Measurements from ENCODE around the gene OBSCN.
"Not testable (repeated sequence)": the region's sequence is repeated elsewhere in the genome, so short reads cannot be mapped to it uniquely, and the experiment has no call there.

OBSCN gene

GRCh38 chr1:228228601-228229074 is 20.8 kb downstream of the OBSCN start:
- DNase-seq, result no peak

DNA sequence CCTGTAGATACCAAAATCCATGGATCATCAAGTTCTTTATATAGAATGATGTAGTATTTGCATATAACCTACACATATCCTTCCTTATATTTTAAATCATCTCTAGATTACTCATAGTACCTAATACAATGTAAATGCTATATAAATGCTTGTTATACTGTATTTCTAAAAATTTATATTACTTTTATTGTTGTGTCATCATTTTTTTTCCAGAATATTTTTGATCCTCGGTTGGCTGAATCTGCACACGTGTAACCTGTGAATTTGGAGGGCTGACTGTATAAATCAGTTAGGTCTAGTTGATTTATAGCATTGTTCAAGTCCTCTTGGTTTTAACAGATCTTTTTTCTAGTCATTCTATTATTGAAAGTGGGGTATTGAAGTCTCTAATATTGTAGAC is 23.3 kb downstream of the OBSCN start:
- no peak for DNase-seq

DNA sequence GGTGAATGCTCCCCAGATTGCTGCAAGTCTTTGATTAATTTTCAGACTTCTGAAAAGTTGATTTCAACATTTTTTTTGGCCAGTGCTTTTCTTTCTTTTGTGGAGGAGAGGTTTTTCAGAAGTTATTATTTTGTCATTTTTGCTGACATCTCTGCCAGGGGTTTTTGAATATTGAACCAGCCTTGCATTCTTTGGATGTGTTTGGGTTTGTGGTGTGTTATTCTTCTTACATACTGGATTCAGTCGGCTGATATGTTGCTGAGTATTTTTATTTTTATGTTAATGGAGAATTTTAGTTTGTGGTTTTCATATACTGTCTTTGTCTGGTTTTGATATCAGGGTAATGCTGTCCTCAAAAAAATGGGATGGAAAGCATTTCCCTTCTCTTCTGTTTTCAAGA is 25.3 kb downstream of the OBSCN start:
- DNase-seq, result no peak

- DNase-seq, result no peak
Observed at GRCh38 chr1:228234921-228235320, 27.1 kb downstream of the OBSCN start.

GRCh38 chr1:228236744-228237143 is 28.9 kb downstream of the OBSCN start:
- DNase-seq, result peak; percentile 76

- DNase-seq, result no peak
Observed at GRCh38 chr1:228238007-228238406, 30.2 kb downstream of the OBSCN start.

DNA sequence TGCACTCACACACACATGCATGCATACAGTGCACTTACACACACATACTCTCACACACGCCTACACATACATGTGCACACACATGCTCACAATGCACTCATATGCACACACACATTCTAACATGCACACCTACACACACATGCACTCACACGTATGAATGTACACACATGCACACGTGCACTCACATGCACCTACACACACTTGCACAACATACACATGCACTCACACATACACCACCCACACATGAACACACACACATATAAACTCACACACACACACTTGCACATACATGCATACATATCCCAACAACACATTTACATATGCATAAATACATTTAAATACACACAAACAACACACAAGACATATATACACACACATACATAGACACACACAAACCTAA is 30.6 kb downstream of the OBSCN start:
- DNase-seq, result no peak

DNA sequence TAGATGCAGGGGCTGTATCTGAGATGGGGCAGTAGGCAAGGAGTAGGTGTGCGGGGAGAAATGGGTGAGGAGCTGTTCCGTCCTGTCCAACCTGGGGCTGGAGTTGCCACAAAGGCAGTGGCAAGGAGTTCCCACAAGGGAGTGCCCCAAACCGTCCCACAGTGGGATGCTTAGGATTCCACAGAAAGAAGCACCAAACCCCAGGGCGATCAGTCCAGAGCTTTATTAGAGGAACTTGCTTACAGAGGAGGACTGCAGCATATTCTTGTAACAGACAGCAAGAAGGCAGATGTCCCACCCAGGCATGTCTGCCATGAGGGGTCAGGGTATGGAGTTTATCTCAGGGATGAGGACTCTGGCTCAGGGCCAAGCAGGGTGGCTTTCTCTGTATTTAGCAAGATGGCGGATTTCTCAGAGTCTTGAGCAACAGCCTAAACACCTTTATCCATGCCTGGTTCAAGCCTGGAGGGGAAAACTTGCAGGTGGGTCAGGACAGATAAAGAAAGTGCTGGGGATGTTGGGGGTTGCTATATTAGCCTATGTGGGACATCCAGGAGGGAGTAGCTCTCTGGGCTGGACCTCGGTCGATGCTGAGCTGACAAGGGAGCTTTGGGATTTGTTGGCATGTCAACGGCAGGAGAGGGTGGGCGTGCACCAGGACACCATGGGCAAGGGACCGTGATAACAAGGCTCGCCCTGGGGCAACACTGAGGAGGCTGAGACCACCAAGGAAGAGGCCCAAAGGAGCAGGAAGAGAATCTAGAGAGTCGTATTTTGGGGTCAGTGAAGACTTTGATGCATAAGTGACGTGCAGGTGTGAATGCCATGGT is 32.8 kb downstream of the OBSCN start:
- DNase-seq, result no peak

GRCh38 chr1:228241259-228241658 is 33.4 kb downstream of the OBSCN start:
- DNase-seq, result peak; percentile 32

DNA sequence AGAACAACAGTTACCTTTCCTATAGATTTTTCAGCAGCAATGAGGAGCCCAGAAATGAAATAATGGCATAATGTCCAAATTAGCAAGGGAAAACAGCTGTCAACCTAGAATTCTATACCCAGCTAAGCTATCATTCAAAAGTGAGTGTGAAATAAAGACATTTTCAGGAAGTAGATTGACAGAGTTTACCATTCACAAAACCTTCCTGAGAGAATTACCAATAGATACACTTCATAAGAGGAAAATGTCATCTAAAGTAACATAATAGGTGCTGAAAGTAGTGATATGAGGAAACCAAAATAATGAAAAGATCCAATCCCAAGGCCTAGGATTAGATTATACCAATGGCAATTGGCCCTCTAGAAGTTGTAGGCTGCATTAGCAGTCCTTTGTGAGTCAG is 34.6 kb downstream of the OBSCN start:
- peak; percentile 7 for DNase-seq

GRCh38 chr1:228243093-228243492 is 35.2 kb downstream of the OBSCN start:
- no peak for DNase-seq

DNA sequence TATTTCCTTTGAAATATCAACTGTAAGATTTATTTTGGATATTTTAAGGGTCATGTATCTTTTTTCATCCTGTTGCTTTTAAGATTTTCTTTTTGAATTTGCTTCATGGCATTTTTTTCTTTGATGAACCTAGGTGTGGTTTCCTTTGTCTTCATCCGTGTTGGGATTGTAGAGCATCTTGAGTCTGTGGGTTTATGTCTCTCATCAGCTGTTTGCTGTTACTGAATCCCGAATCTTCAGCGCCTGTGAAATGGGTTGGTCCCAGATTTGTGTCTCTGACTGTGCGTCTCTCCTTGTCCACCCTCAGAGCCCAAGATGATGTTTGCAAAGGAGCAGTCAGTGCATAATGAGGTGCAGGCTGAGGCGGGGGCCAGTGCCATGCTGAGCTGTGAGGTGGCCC is 36.1 kb downstream of the OBSCN start:
- DNase-seq, result not testable (repeated sequence)

- no peak for DNase-seq
Observed at GRCh38 chr1:228245111-228245510, 37.3 kb downstream of the OBSCN start.

DNA sequence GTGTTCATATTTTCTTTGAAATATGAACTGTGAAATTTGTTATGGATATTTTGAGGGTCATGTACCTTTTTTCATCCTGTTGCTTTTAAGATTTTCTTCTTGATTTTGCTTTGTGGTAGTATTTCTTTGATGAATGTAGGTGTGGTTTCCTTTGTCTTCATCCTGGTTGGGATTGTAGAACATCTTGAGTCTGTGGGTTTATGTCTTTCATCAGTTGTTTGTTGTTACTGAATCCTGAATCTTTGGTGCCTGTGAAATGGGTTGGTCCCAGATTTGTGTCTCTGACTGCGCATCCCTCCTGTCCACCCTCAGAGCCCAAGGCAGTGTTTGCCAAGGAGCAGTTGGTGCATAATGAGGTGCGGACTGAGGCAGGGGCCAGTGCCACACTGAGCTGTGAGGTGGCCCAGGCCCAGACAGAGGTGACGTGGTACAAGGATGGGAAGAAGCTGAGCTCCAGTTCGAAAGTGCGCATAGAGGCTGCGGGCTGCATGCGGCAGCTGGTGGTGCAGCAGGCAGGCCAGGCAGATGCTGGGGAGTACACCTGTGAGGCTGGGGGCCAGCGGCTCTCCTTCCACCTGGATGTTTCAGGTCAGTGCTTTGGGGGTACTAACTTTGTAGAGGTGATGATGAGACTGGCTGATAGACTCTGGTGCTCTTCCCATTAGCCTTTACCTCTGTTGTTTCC is 38.5 kb downstream of the OBSCN start:
- DNase-seq, result no peak

DNA sequence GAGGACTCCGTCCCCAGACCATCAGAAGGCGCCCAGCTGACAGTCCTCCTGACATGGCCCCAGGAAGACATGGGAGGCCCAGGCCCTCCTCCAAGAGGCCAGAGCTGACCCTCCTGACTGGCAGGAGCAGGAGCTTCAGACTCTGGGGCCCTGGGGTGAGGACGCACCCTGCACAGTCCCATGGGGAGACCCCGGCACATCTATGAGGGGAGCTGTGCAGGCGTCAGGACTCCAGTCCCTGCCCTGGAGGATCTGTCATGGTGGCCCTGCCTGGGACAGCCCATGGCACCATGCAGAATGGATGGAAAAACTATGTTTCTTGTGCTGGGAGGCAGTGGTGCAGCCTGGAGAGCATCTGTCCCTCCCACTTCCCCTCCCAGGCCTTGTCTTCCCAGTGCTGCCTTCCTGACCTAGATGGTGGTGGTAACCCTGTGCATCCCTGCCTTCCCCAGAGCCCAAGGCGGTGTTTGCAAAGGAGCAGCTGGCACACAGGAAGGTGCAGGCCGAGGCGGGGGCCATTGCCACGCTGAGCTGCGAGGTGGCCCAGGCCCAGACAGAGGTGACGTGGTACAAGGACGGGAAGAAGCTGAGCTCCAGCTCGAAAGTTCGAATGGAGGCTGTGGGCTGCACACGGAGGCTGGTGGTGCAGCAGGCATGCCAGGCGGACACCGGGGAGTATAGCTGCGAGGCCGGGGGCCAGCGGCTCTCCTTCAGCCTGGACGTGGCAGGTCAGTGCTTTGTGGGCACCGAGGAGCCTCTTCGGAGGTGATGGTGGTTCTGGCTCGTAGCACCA is 41.9 kb downstream of the OBSCN start:
- DNase-seq, result no peak

- not testable (repeated sequence) for DNase-seq
Observed at GRCh38 chr1:228252476-228252875, 44.6 kb downstream of the OBSCN start.

DNA sequence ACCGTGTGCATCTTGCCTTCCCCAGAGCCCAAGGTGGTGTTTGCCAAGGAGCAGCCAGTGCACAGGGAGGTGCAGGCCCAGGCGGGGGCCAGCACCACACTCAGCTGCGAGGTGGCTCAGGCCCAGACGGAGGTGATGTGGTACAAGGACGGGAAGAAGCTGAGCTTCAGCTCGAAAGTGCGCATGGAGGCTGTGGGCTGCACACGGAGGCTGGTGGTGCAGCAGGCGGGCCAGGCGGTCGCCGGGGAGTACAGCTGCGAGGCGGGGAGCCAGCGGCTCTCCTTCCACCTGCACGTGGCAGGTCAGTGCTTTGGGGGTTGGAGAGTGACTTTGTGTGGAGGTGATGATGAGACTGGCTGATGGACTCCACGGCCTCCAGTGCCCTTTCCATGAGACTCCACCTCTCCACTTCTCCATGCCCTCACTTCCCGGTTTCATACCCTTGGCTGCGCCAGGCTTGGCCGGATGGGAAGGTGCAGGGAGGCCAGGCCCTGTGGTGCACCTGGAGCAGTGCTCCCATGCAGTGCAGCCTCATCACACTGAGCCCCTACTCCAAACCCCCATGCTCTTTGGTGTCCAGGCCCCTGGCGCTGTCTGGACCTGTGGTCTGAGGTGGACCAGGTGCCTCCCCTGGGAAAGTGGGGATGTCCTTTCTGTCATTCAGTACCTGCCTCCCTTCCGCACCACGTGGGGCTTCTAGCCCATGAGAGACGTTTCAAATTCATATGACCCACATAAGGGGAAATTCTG is 49.0 kb downstream of the OBSCN start:
- DNase-seq, result no peak

DNA sequence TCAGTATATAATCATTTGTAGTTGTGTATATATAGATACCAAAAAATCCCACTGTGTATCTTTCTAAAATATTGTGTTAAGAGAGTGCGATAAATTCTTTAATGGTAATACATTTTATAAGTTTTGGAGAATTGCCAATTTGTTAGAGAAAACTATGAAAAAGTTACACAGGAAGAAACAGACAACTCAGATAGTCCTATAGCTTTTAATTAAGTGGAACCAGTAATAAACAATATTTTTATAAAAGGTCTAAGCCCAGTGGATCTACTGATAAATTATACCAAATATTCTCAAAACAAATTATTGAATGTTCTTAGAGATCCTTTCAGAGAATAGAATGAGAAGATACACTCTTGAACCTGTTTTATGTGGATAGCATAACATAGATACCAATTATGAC is 50.6 kb downstream of the OBSCN start:
- DNase-seq, result no peak

GRCh38 chr1:228259368-228259894 is 51.6 kb downstream of the OBSCN start:
- DNase-seq, result no peak

DNA sequence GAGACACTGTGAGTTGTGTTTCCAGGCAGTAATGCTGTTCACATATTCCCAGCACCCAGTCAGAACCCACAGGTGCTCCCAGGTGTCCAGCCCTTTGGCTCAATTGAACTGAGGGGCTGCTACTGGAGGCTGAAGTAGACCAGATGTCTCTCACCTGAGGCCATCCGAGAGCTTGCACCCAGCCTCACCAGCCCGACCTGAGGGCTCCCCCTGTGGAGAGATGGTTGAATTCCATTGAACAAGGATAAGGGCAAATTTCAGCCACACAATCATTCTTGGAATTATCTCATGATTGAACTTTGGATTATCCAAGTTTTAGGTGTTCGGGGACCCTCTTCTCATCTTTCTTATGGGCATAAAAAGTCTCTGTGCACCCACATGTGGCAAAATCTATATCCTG is 52.1 kb downstream of the OBSCN start:
- no peak for DNase-seq

- no peak for DNase-seq
Observed at GRCh38 chr1:228261706-228262105, 53.9 kb downstream of the OBSCN start.

DNA sequence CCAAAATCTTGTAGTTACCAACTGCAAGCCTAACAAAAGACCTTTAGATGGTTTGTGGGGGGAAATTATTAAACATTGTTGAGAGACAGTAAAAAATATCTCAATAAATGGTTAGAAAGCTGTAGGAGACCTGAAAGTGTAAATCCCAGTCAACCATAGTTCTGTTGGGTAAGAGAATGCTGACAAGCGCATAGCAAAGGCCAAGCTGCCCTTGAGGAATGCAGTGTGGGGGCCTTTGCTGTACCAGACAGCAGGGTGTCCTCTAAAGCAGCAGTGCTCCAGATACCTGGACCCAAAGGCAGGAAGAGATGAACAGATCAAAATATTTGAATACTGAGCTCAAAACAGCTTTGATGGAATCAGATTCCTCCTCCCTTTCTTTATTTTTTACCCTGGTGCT is 54.6 kb downstream of the OBSCN start:
- no peak for DNase-seq

DNA sequence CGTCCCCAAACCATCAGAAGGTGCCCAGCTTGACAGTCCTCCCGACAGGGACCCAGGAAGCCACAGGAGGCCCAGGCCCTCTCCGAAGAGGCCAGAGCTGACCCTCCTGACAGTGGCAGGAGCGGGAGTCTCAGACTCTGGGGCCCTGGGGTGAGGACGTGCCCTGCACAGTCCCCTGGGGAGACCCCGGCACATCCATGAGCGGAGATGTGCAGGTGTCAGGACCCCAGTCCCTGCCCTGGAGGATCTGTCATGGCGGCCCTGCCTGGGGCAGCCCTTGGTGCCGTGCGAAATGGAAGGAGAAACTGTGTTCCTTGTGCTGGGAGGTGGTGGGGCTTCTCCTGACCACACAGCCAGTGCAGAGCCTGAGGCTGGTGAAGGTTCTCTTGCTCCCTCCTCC is 55.8 kb downstream of the OBSCN start:
- no peak for DNase-seq
